Lung (tissue), 12 donors: ENCODE measurements around the gene GRK6. TPM values are rescaled to one million over a fixed set of nuclear protein-coding genes. Genes with fewer than 3 reads are reported as not detected.

Experiments used
- ATAC-seq: fragments of 200-7000 bp; cut with Tn5 transposase; one replicate; pipeline ENCODE4 v1.9.1; 2020; ENCODE audit warnings: moderate number of reproducible peaks; ENCODE audit not compliant: insufficient read depth, low FRiP score
- DNase-seq, 3 donors: peaks; one replicate each; pipeline ENCODE4 v3.0.0-alpha.2; 2013 to 2017
- H3K27ac ChIP-seq, 2 donors: one replicate each; pipeline ENCODE4 v1.5.1; 2013; ENCODE audit warnings: mild to moderate bottlenecking in 2 of 2, moderate library complexity in 2 of 2, control low read depth in 1 of 2, inconsistent platforms in 1 of 2, low read depth in 1 of 2, low read length in 1 of 2
- H3K27me3 ChIP-seq, 3 donors: one replicate each; pipeline ENCODE4 v1.5.1; 2013; ENCODE audit warnings: low read length in 2 of 3; ENCODE audit not compliant: control insufficient read depth in 3 of 3, insufficient read depth in 3 of 3
- H3K36me3 ChIP-seq, 4 donors: one replicate each; pipeline ENCODE4 v1.5.1; 2013; ENCODE audit warnings: low read length in 4 of 4, mild to moderate bottlenecking in 1 of 4, moderate library complexity in 1 of 4; ENCODE audit not compliant: control insufficient read depth in 4 of 4, insufficient read depth in 4 of 4
- H3K4me1 ChIP-seq, 5 donors: one replicate each; pipeline ENCODE4 v1.5.1; 2013; ENCODE audit warnings: low read length in 5 of 5, mild to moderate bottlenecking in 2 of 5, moderate library complexity in 1 of 5; ENCODE audit not compliant: control insufficient read depth in 5 of 5, insufficient read depth in 5 of 5
- H3K4me3 ChIP-seq: one replicate; pipeline ENCODE4 v1.5.1; 2013; ENCODE audit warnings: mild to moderate bottlenecking, control low read depth, moderate library complexity
- H3K9ac ChIP-seq, 2 donors: one replicate each; pipeline ENCODE4 v1.5.1; 2013; ENCODE audit warnings: low read length in 2 of 2, control low read depth in 1 of 2; ENCODE audit not compliant: insufficient read depth in 1 of 2
- H3K9me3 ChIP-seq, 4 donors: one replicate each; pipeline ENCODE4 v1.5.1; 2013; ENCODE audit warnings: low read length in 3 of 4, mild to moderate bottlenecking in 1 of 4, moderate library complexity in 1 of 4; ENCODE audit not compliant: control insufficient read depth in 4 of 4, insufficient read depth in 3 of 4
- WGBS, 2 donors: extraction: QIAGEN DNeasy Blood & Tissue Kit; methylation state at CpG; one replicate each; pipeline ENCODE4 v1.1.7; 2013; 5-methylcytosine and 5-hydroxymethylcytosine counted together
- polyA plus RNA-seq, 2 donors: library from polyadenylated mRNA; stranded (reverse); fragments of 200-250 nt; gene quantifications; one replicate each; pipeline ENCODE4 v1.2.1, GENCODE V29; 2013
- total RNA-seq, 2 donors: library from RNA; depleted of rRNA in 1 of 2; stranded (reverse); fragments of >200 nt in 1 of 2; gene quantifications; one replicate each; pipeline ENCODE4 v1.2.1, GENCODE V29; 2014 to 2021
- TF ChIP-seq, protein P1 (sequence below): IDR thresholded peaks from 2 replicates; pipeline ENCODE4 v1.5.1; 2012; ENCODE audit warnings: mild to moderate bottlenecking; ENCODE audit errors: control extremely low read depth, extremely low read depth
- donor health status: control.
- donor health status: control.
- donor health status: Bipolar disorder and iron deficiency.
- donor health status: healthy.
- donor health status: DM: yes; HTN: yes; CAD: no.

Gene GRK6
- total and polyA plus RNA-seq, 4 donors = 20.7 to 68.0 (median 40.3) TPM

GRCh38 chr5:177474002-177474476 is 47.6 kb downstream of the GRK6 start:
- H3K4me1 ChIP-seq = peaks cover 3 to 44% (median 16%) of the 10 kb centered on the region in 5 donors
- DNase-seq (no peak), ATAC-seq (no peak)
- no peak overlapping the region for H3K4me3 ChIP-seq
- peaks cover 0 to 6% (median 0%) of the 10 kb centered on the region in 4 donors for H3K36me3 ChIP-seq
- H3K9me3 ChIP-seq = no peaks in the 10 kb centered on the region
- H3K9ac ChIP-seq = peak overlapping the region in 1 of 2 donors; percentile 65
- WGBS, 2 donors = 65 to 74% methylated on average over 7 of the region's 7 CpGs
- H3K27ac ChIP-seq = no peak overlapping the region
- no peaks in the 10 kb centered on the region for H3K27me3 ChIP-seq
- TF ChIP-seq, protein P1, sequence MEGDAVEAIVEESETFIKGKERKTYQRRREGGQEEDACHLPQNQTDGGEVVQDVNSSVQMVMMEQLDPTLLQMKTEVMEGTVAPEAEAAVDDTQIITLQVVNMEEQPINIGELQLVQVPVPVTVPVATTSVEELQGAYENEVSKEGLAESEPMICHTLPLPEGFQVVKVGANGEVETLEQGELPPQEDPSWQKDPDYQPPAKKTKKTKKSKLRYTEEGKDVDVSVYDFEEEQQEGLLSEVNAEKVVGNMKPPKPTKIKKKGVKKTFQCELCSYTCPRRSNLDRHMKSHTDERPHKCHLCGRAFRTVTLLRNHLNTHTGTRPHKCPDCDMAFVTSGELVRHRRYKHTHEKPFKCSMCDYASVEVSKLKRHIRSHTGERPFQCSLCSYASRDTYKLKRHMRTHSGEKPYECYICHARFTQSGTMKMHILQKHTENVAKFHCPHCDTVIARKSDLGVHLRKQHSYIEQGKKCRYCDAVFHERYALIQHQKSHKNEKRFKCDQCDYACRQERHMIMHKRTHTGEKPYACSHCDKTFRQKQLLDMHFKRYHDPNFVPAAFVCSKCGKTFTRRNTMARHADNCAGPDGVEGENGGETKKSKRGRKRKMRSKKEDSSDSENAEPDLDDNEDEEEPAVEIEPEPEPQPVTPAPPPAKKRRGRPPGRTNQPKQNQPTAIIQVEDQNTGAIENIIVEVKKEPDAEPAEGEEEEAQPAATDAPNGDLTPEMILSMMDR = no peak

- no peak overlapping the region for H3K9ac ChIP-seq
- TF ChIP-seq, protein P1 = no peak
- ATAC-seq (no peak), DNase-seq (no peak)
- H3K27ac ChIP-seq = no peak overlapping the region
- H3K9me3 ChIP-seq = no peaks in the 10 kb centered on the region
- 23 to 68% methylated on average over 4 of the region's 4 CpGs for WGBS, 2 donors
- H3K27me3 ChIP-seq = no peaks in the 10 kb centered on the region
- H3K4me1 ChIP-seq = peaks cover 3 to 50% (median 21%) of the 10 kb centered on the region in 5 donors
- no peak overlapping the region for H3K4me3 ChIP-seq
- H3K36me3 ChIP-seq = peaks cover 0 to 6% (median 0%) of the 10 kb centered on the region in 4 donors
These were observed 48.5 kb downstream of the GRK6 start for GRCh38 chr5:177474846-177475562.

GRCh38 chr5:177475563-177476427 is 49.3 kb downstream of the GRK6 start:
- no peak overlapping the region for H3K9ac ChIP-seq
- no peak for DNase-seq
- no peak overlapping the region for H3K4me3 ChIP-seq
- no peak for ATAC-seq
- no peaks in the 10 kb centered on the region for H3K27me3 ChIP-seq
- WGBS, 2 donors = 71 to 81% methylated on average over 11 of the region's 11 CpGs
- peak overlapping the region in 1 of 2 donors; percentile 29 for H3K27ac ChIP-seq
- peaks cover 3 to 45% (median 21%) of the 10 kb centered on the region in 5 donors for H3K4me1 ChIP-seq
- TF ChIP-seq, protein P1 = no peak
- H3K36me3 ChIP-seq = peaks cover 0 to under 1% (median 0%) of the 10 kb centered on the region in 4 donors
- H3K9me3 ChIP-seq = no peaks in the 10 kb centered on the region
